A549 treated with Hydrocortisone at 1 μM for 4 hours (cell line): ENCODE data around the gene GLE1. TPM values are rescaled to one million over a fixed set of nuclear protein-coding genes. Genes with fewer than 3 reads are reported as not detected.

ENCODE experiments used
- total RNA-seq: library from RNA; stranded (reverse); fragments of 200-300 nt; extraction: Qiagen RNA extraction; gene quantifications from 5 replicates; pipeline ENCODE4 v1.2.3, GENCODE V29; 2022

The GLE1 gene, protein sequence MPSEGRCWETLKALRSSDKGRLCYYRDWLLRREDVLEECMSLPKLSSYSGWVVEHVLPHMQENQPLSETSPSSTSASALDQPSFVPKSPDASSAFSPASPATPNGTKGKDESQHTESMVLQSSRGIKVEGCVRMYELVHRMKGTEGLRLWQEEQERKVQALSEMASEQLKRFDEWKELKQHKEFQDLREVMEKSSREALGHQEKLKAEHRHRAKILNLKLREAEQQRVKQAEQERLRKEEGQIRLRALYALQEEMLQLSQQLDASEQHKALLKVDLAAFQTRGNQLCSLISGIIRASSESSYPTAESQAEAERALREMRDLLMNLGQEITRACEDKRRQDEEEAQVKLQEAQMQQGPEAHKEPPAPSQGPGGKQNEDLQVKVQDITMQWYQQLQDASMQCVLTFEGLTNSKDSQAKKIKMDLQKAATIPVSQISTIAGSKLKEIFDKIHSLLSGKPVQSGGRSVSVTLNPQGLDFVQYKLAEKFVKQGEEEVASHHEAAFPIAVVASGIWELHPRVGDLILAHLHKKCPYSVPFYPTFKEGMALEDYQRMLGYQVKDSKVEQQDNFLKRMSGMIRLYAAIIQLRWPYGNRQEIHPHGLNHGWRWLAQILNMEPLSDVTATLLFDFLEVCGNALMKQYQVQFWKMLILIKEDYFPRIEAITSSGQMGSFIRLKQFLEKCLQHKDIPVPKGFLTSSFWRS
- 28.3 to 33.3 TPM (median 28.8 TPM) in 5 replicates for total RNA-seq

DNA sequence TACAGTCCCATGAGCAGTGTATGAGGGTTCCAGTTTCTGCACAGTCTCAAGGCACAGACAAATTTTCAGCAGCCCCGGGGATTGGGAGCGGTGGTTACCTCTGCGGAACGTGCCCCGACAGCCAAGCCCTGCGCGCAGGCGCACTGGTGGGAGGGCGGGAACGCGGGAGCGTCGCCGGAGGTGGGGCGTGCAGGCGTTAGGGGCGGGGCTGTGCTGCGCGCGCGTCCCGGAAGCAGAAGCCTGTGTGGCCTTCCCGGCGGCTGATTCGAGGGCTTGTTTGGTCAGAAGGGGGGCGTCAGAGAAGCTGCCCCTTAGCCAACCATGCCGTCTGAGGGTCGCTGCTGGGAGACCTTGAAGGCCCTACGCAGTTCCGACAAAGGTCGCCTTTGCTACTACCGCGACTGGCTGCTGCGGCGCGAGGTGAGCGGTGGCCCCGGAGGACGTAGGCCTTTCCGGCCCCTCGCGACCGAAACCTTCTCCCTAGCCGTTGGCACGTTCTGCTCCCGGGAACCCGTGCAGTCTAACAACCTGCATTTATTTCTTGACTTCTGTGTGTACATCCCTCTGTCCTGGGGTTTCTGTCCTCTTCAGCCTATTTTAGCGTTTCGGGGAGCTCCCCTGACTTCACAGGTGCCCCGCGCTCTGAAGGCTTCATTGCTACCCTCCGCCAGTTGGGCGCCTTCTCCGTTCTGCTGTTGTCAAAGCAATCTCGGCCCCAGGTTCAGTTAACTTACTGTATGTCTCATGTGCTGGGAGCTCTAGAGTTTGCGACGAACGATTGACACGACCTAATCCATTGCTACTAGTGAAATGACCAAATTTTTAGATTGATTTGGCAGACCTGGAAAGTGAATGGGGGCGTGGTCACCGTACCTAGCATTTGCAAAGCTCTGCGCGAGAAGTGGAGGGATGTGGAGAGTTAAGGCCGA is at the start of gene GLE1:
Gene GLE1, plus strand, starts transcription at position 235 of the 929 bp plus-strand sequence. Its CDS starts 87 bp downstream, at position 322.

GRCh38 chr9:128455849-128456612 is 48.5 kb upstream of the GLE1 start, which contains the start of gene ODF2:
ODF2 (plus strand) TSS chr9:128456006; CDS start chr9:128456092, 86 bp downstream.

GRCh38 chr9:128552153-128552743 is 47.7 kb downstream of the GLE1 start, which contains the start of gene SPTAN1:
SPTAN1 (plus strand) TSS chr9:128552587; CDS start chr9:128566741, 14,154 bp downstream.

Other genes starting within 250 kb of the GLE1 start
- 39.1 to 52.6 TPM (median 45.9 TPM) in 5 replicates for gene GOLGA2, start 228.7 kb upstream of the GLE1 start, total RNA-seq
- 38.8 to 46.0 TPM (median 43.7 TPM) in 5 replicates for gene SWI5, start 228.4 kb upstream of the GLE1 start, total RNA-seq
- gene TRUB2, start 182.3 kb upstream of the GLE1 start, total RNA-seq: 39.4 to 51.8 TPM (median 47.4 TPM) in 5 replicates
- 46.0 to 60.9 TPM (median 56.5 TPM) in 5 replicates for gene COQ4, start 181.9 kb upstream of the GLE1 start, total RNA-seq
- gene SLC27A4, start 164.2 kb upstream of the GLE1 start, total RNA-seq: 43.0 to 51.7 TPM (median 44.7 TPM) in 5 replicates
- 72.5 to 89.1 TPM (median 82.5 TPM) in 5 replicates for gene URM1, start 133.3 kb upstream of the GLE1 start, total RNA-seq
- 32.2 to 40.3 TPM (median 37.9 TPM) in 5 replicates for gene CERCAM, start 83.9 kb upstream of the GLE1 start, total RNA-seq
- gene ODF2, start 48.7 kb upstream of the GLE1 start, total RNA-seq: 23.7 to 29.1 TPM (median 25.2 TPM) in 5 replicates
- gene SPTAN1, start 47.9 kb downstream of the GLE1 start, total RNA-seq: 143 to 155 TPM (median 151 TPM) in 5 replicates
- 101 to 138 TPM (median 132 TPM) in 5 replicates for gene DYNC2I2, start 152.1 kb downstream of the GLE1 start, total RNA-seq
- gene SET, start 184.5 kb downstream of the GLE1 start, total RNA-seq: 367 to 533 TPM (median 408 TPM) in 5 replicates
- gene PKN3, start 197.8 kb downstream of the GLE1 start, total RNA-seq: 14.4 to 17.5 TPM (median 16.3 TPM) in 5 replicates
- gene ZDHHC12, start 219.4 kb downstream of the GLE1 start, total RNA-seq: 66.7 to 93.4 TPM (median 90.6 TPM) in 5 replicates